Testis (tissue), 5 donors: Measurements from ENCODE around the gene CASP6. TPM values are rescaled to one million over a fixed set of nuclear protein-coding genes. Genes with fewer than 3 reads are reported as not detected.

Source experiments
- DNase-seq: peaks from one replicate; pipeline ENCODE4 v3.0.0-alpha.2; 2019
- H3K27ac ChIP-seq, 2 donors: fragments of 200-600 bp; sonication (generic); one replicate each; pipeline ENCODE4 v1.5.1; 2019
- H3K27me3 ChIP-seq: fragments of 200-600 bp; sonication (generic); one replicate; pipeline ENCODE4 v1.5.1; 2019
- H3K36me3 ChIP-seq: fragments of 200-600 bp; sonication (generic); one replicate; pipeline ENCODE4 v1.5.1; 2017; ENCODE audit warnings: low read depth; ENCODE audit errors: missing control alignments
- H3K4me1 ChIP-seq: fragments of 200-600 bp; sonication (generic); one replicate; pipeline ENCODE4 v1.5.1; 2019
- H3K4me3 ChIP-seq, 2 donors: fragments of 200-600 bp; sonication (generic); one replicate each; pipeline ENCODE4 v1.5.1; 2017 to 2019
- H3K9me3 ChIP-seq: fragments of 200-600 bp; sonication (generic); one replicate; pipeline ENCODE4 v1.5.1; 2017
- CTCF ChIP-seq, 3 experiments: fragments of 450-650 bp in 2 of 3; fragments of 200-600 bp in 1 of 3; sonication (generic) in 1 of 3; IDR thresholded peaks; one replicate each; pipeline ENCODE4 v1.5.1; 2016 to 2019; ENCODE audit warnings: antibody characterized with exemption in 3 of 3, mild to moderate bottlenecking in 2 of 3, moderate library complexity in 1 of 3
- POLR2A ChIP-seq: fragments of 450-650 bp; IDR thresholded peaks from one replicate; pipeline ENCODE4 v1.6.1; 2017; ENCODE audit warnings: antibody characterized with exemption, mild to moderate bottlenecking, moderate library complexity
- WGBS, 2 donors: methylation state at CpG; one replicate each; pipeline ENCODE4 v1.1.5; 2018; 5-methylcytosine and 5-hydroxymethylcytosine counted together
- intact Hi-C: fragments of 100-400 bp; cut with DNase I; formaldehyde crosslinking; loops from one replicate; pipeline ENCODE4 v1.15.1; 2023; ENCODE audit warnings: low total_unique reads
- long read RNA-seq, 2 donors: transcript quantifications; one replicate each; lab custom pipeline, GENCODE V29; 2026
- polyA plus RNA-seq: library from polyadenylated mRNA; stranded (reverse); fragments of 350-450 nt; fragmentation: Illumina TruSeq; extraction: RNeasy Lipid Tissue Mini Kit (QIAGEN cat#74804); gene quantifications from one replicate; pipeline ENCODE4 v1.2.3, GENCODE V29; 2014; ENCODE audit warnings: low read depth, low replicate concordance; ENCODE audit not compliant: insufficient read depth
- total RNA-seq, 2 donors: library from RNA; depleted of rRNA; stranded (reverse); fragments of >200 nt; gene quantifications; one replicate each; pipeline ENCODE4 v1.2.3, GENCODE V29; 2016

CASP6 gene
- total RNA-seq (1 to 10 TPM; 7.1 to 7.3 TPM), polyA plus RNA-seq (3.6 TPM)
- long read RNA-seq, donor 1, transcript CASP6-201 (7 exons, 1,548 nt), result major isoform, 15 of 16 reads
- long read RNA-seq, donor 1, partial matches to known transcripts, result 0 of 16 reads
- long read RNA-seq, donor 1, other reads (novel, unspliced or antisense), result 0 of 16 reads
- long read RNA-seq, donor 2, transcript CASP6-201 (7 exons, 1,548 nt), result major isoform, 8 of 9 reads
- long read RNA-seq, donor 2, partial matches to known transcripts, result 0 of 9 reads
- long read RNA-seq, donor 2, other reads (novel, unspliced or antisense), result 0 of 9 reads

GRCh38 chr4:109702950-109703663 lies at the start of gene CASP6:
Gene CASP6, minus strand, starts transcription at chr4:109703445. Its CDS starts 50 bp downstream, at chr4:109703395.
- 0% methylated on average over 37 to 64 of the region's 72 CpGs for WGBS, 2 donors
- DNase-seq, result peak; percentile 87
- Histone ChIP-seq H3K27me3 (no peaks in the 10 kb centered on the region), H3K9me3 (no peaks in the 10 kb centered on the region), H3K36me3 (no peaks in the 10 kb centered on the region), H3K4me3 (peak within 1 kb of the TSS; percentile 59 to 74), H3K27ac (peak within 1 kb of the TSS; percentile 48 to 87), H3K4me1 (peaks cover 12% of the 10 kb centered on the region)
- intact Hi-C loops, result no loop called here
- TF ChIP-seq CTCF (IDR thresholded peaks at IDR 0.05), result peak; percentile 31 to 51 (median 49)
- TF ChIP-seq POLR2A, result no peak

- Histone ChIP-seq H3K9me3 (no peaks in the 10 kb centered on the region), H3K27ac (no peak overlapping the region), H3K4me3 (no peak overlapping the region), H3K36me3 (no peaks in the 10 kb centered on the region), H3K27me3 (no peaks in the 10 kb centered on the region), H3K4me1 (no peaks in the 10 kb centered on the region)
- intact Hi-C loops, result no loop called here
- no peak for DNase-seq
- 0% methylated on average over 1 of the region's 1 CpG for WGBS, 2 donors
- no peak for TF ChIP-seq CTCF (IDR thresholded peaks at IDR 0.05)
- no peak for TF ChIP-seq POLR2A
These were observed 49.3 kb upstream of the CASP6 start for GRCh38 chr4:109752525-109752924.

- intact Hi-C loops, result no loop called here
- no peak for TF ChIP-seq POLR2A
- no peak for TF ChIP-seq CTCF (IDR thresholded peaks at IDR 0.05)
- no peaks in the 10 kb centered on the region for H3K36me3 ChIP-seq
- no peaks in the 10 kb centered on the region for H3K9me3 ChIP-seq
- no peak for DNase-seq
- H3K27me3 ChIP-seq, result no peaks in the 10 kb centered on the region
- H3K4me1 ChIP-seq, result no peaks in the 10 kb centered on the region
- WGBS, 2 donors, result 90 to 94% methylated on average over 4 of the region's 4 CpGs
- H3K27ac ChIP-seq, result no peak overlapping the region
- no peak overlapping the region for H3K4me3 ChIP-seq
These were observed 48.6 kb upstream of the CASP6 start for GRCh38 chr4:109751852-109752251.

GRCh38 chr4:109750652-109751244 lies 47.5 kb upstream of the CASP6 start:
- H3K4me1 ChIP-seq, result no peaks in the 10 kb centered on the region
- no peak for TF ChIP-seq POLR2A
- no peak for TF ChIP-seq CTCF (IDR thresholded peaks at IDR 0.05)
- no peaks in the 10 kb centered on the region for H3K36me3 ChIP-seq
- H3K4me3 ChIP-seq, result no peak overlapping the region
- 91 to 94% methylated on average over 4 of the region's 4 CpGs for WGBS, 2 donors
- intact Hi-C loops, result no loop called here
- H3K27me3 ChIP-seq, result no peaks in the 10 kb centered on the region
- no peak for DNase-seq
- H3K27ac ChIP-seq, result no peak overlapping the region
- H3K9me3 ChIP-seq, result no peaks in the 10 kb centered on the region
